H9 (cell line): ENCODE measurements around the gene VPS13A. TPM values are rescaled to one million over a fixed set of nuclear protein-coding genes. Genes with fewer than 3 reads are reported as not detected.

Experiments
- DNase-seq: peaks from one replicate; pipeline ENCODE4 v3.0.0-alpha.2; 2017
- H2AFZ ChIP-seq: one replicate; pipeline ENCODE4 v1.6.1; 2013; ENCODE audit warnings: mild to moderate bottlenecking, low read length, control low read depth, moderate library complexity
- H2AK5ac ChIP-seq: 2 replicates; pipeline ENCODE4 v1.6.1; 2013; ENCODE audit warnings: low read length, control low read depth, mixed read lengths; ENCODE audit not compliant: insufficient read length
- H2BK120ac ChIP-seq: one replicate; pipeline ENCODE4 v1.6.1; 2013; ENCODE audit warnings: low read depth, mild to moderate bottlenecking, low read length, control low read depth, inconsistent platforms; ENCODE audit not compliant: poor library complexity, severe bottlenecking
- H2BK12ac ChIP-seq: 2 replicates; pipeline ENCODE4 v1.6.1; 2013; ENCODE audit warnings: low read length, control low read depth, mixed read lengths, low read depth; ENCODE audit not compliant: insufficient read length
- H2BK15ac ChIP-seq: 2 replicates; pipeline ENCODE4 v1.6.1; 2013; ENCODE audit warnings: low read depth, low read length, control low read depth
- H2BK20ac ChIP-seq: one replicate; pipeline ENCODE4 v1.6.1; 2013; ENCODE audit warnings: low read depth, mild to moderate bottlenecking, low read length, control low read depth, inconsistent platforms; ENCODE audit not compliant: poor library complexity, severe bottlenecking
- H2BK5ac ChIP-seq: 2 replicates; pipeline ENCODE4 v1.6.1; 2013; ENCODE audit warnings: low read length, control low read depth, mixed read lengths; ENCODE audit not compliant: insufficient read length
- H3K14ac ChIP-seq: 2 replicates; pipeline ENCODE4 v1.6.1; 2013; ENCODE audit warnings: low read length, control low read depth; ENCODE audit not compliant: insufficient read depth
- H3K18ac ChIP-seq: 2 replicates; pipeline ENCODE4 v1.6.1; 2013; ENCODE audit warnings: low read depth, mild to moderate bottlenecking, mixed read lengths, low read length, control low read depth; ENCODE audit not compliant: insufficient read length
- H3K23ac ChIP-seq: 2 replicates; pipeline ENCODE4 v1.6.1; 2013; ENCODE audit warnings: low read length, control low read depth, mixed read lengths, low read depth; ENCODE audit not compliant: insufficient read length
- H3K23me2 ChIP-seq: 2 replicates; pipeline ENCODE4 v1.6.1; 2013; ENCODE audit warnings: low read depth, mild to moderate bottlenecking, mixed read lengths, low read length, control low read depth; ENCODE audit not compliant: insufficient read length, poor library complexity, severe bottlenecking
- H3K27ac ChIP-seq: 2 replicates; pipeline ENCODE4 v1.5.1; 2013; ENCODE audit warnings: low read length, control low read depth, mixed read lengths, low read depth; ENCODE audit not compliant: insufficient read length
- H3K27me3 ChIP-seq: 2 replicates; pipeline ENCODE4 v1.6.1; 2013; ENCODE audit warnings: low read length, control low read depth, inconsistent platforms; ENCODE audit not compliant: insufficient read depth
- H3K4ac ChIP-seq: 2 replicates; pipeline ENCODE4 v1.6.1; 2013; ENCODE audit warnings: low read depth, mild to moderate bottlenecking, control low read depth, inconsistent platforms, low read length, moderate library complexity
- H3K4me1 ChIP-seq: 2 replicates; pipeline ENCODE4 v1.6.1; 2013; ENCODE audit warnings: low read length, control low read depth, inconsistent platforms; ENCODE audit not compliant: insufficient read depth
- H3K4me2 ChIP-seq: 2 replicates; pipeline ENCODE4 v1.6.1; 2013; ENCODE audit warnings: low read length, control low read depth, mixed read lengths; ENCODE audit not compliant: insufficient read length, insufficient read depth
- H3K56ac ChIP-seq: 2 replicates; pipeline ENCODE4 v1.6.1; 2013; ENCODE audit warnings: low read depth, mild to moderate bottlenecking, mixed read lengths, low read length, control low read depth; ENCODE audit not compliant: insufficient read length
- H3K79me1 ChIP-seq: 2 replicates; pipeline ENCODE4 v1.6.1; 2013; ENCODE audit warnings: low read depth, mild to moderate bottlenecking, moderate library complexity, low read length, control low read depth, inconsistent platforms; ENCODE audit not compliant: insufficient read depth, poor library complexity, severe bottlenecking
- H3K79me2 ChIP-seq: 2 replicates; pipeline ENCODE4 v1.6.1; 2013; ENCODE audit warnings: low read length, control low read depth, inconsistent platforms; ENCODE audit not compliant: insufficient read depth
- H3K9ac ChIP-seq: 2 replicates; pipeline ENCODE4 v1.6.1; 2013; ENCODE audit warnings: low read length, control low read depth, mixed read lengths; ENCODE audit not compliant: insufficient read length; ENCODE audit errors: extremely low read depth
- H3K9me3 ChIP-seq: one replicate; pipeline ENCODE4 v1.6.1; 2013; ENCODE audit warnings: low read depth, low read length, inconsistent platforms; ENCODE audit not compliant: control insufficient read depth
- H3T11ph ChIP-seq: one replicate; pipeline ENCODE4 v1.6.1; 2013; ENCODE audit warnings: mild to moderate bottlenecking, low read length, control low read depth, inconsistent platforms
- H4K20me1 ChIP-seq: one replicate; pipeline ENCODE4 v1.6.1; 2013; ENCODE audit not compliant: control insufficient read depth, insufficient read length, insufficient read depth
- H4K5ac ChIP-seq: 2 replicates; pipeline ENCODE4 v1.6.1; 2013; ENCODE audit warnings: low read depth, mild to moderate bottlenecking, mixed read lengths, low read length, control low read depth; ENCODE audit not compliant: insufficient read length
- H4K8ac ChIP-seq: replicated peaks from 2 replicates; pipeline ENCODE4 v1.6.1; 2013; ENCODE audit warnings: low read length, control low read depth, mixed read lengths, low read depth; ENCODE audit not compliant: insufficient read length
- H4K91ac ChIP-seq: 2 replicates; pipeline ENCODE4 v1.6.1; 2013; ENCODE audit warnings: low read depth, mild to moderate bottlenecking, moderate library complexity, mixed read lengths, low read length, control low read depth; ENCODE audit not compliant: insufficient read length
- H3K27ac Mint-ChIP-seq, 3 experiments: 2 replicates in 2 of 3; 3 replicates in 1 of 3; pipeline ENCODE4 v1.8.0; 2020 to 2021; ENCODE audit warnings: mixed read lengths in 3 of 3, mild to moderate bottlenecking in 1 of 3, moderate library complexity in 1 of 3
- H3K27me3 Mint-ChIP-seq: 2 replicates; pipeline ENCODE4 v1.8.0; 2021; ENCODE audit warnings: low read depth, mild to moderate bottlenecking, moderate library complexity, mixed read lengths
- H3K36me3 Mint-ChIP-seq, 3 experiments: 2 replicates in 2 of 3; 3 replicates in 1 of 3; pipeline ENCODE4 v1.8.0; 2020 to 2021; ENCODE audit warnings: low read depth in 3 of 3, mixed read lengths in 3 of 3; ENCODE audit not compliant: insufficient read depth in 1 of 3
- H3K4me1 Mint-ChIP-seq, 2 experiments: 2 replicates each; pipeline ENCODE4 v1.8.0; 2020; ENCODE audit warnings: mixed read lengths in 2 of 2
- H3K4me3 Mint-ChIP-seq, 2 experiments: 2 replicates in 1 of 2; 3 replicates in 1 of 2; pipeline ENCODE4 v1.8.0; 2020 to 2021; ENCODE audit warnings: mild to moderate bottlenecking in 2 of 2, mixed read lengths in 2 of 2, moderate library complexity in 1 of 2
- H3K9me3 Mint-ChIP-seq, 2 experiments: 2 replicates in 1 of 2; 3 replicates in 1 of 2; pipeline ENCODE4 v1.8.0; 2020; ENCODE audit warnings: mild to moderate bottlenecking in 2 of 2, mixed read lengths in 2 of 2, moderate library complexity in 1 of 2
- CTCF ChIP-seq: fragments of 200-600 bp; sonication (generic); conservative IDR thresholded peaks from 3 replicates; pipeline ENCODE4 v1.8.0; 2021; ENCODE audit warnings: antibody characterized with exemption, mild to moderate bottlenecking
- WGBS: extraction: QIAGEN DNeasy Blood & Tissue Kit; methylation state at CpG from one replicate; pipeline ENCODE4 v1.1.7; 2013; ENCODE audit warnings: missing lambda C conversion rate, low lambda C conversion rate, mixed read lengths; ENCODE audit not compliant: insufficient read length; ENCODE audit errors: extremely low coverage; 5-methylcytosine and 5-hydroxymethylcytosine counted together
- total RNA-seq: library from RNA; stranded (reverse); gene quantifications from 2 replicates; pipeline ENCODE4 v1.2.1, GENCODE V29; 2021

The VPS13A gene
- total RNA-seq, 1 experiment from 2014 or later: 34.0 TPM

GRCh38 chr9:77293949-77294348, 116.6 kb downstream of the VPS13A start:
- H3K4me3 Mint-ChIP-seq: no peak overlapping the region
- H3K27me3 Mint-ChIP-seq: no peaks in the 10 kb centered on the region
- no peak overlapping the region for H4K5ac ChIP-seq
- no peak overlapping the region for H3K23ac ChIP-seq
- peaks cover 14% of the 10 kb centered on the region for H3K4me1 ChIP-seq
- H4K91ac ChIP-seq: no peak overlapping the region
- H3K27ac Mint-ChIP-seq: no peak overlapping the region; a peak in 1 of 7 replicates
- H2BK15ac ChIP-seq: no peak overlapping the region
- H2BK5ac ChIP-seq: no peak overlapping the region
- H3K9ac ChIP-seq: no peak overlapping the region
- no CpG with 5 or more reads among the region's 6 CpGs for WGBS
- no peak for DNase-seq
- no peak overlapping the region for H3K4ac ChIP-seq
- H3K27ac ChIP-seq: no peak overlapping the region
- no peak overlapping the region for H2BK20ac ChIP-seq
- H3K79me2 ChIP-seq: no peaks in the 10 kb centered on the region
- peaks cover 3 to 10% (median 4%) of the 10 kb centered on the region in 3 experiments; a peak in 5 of 7 replicates for H3K36me3 Mint-ChIP-seq
- H2BK12ac ChIP-seq: no peak overlapping the region
- no peak overlapping the region for H2AK5ac ChIP-seq
- no peaks in the 10 kb centered on the region for H3K9me3 ChIP-seq
- no peak overlapping the region for H3K14ac ChIP-seq
- H4K8ac ChIP-seq: no peak overlapping the region
- H2BK120ac ChIP-seq: no peak overlapping the region
- H2AFZ ChIP-seq: no peak overlapping the region
- H3K27me3 ChIP-seq: no peaks in the 10 kb centered on the region
- no peaks in the 10 kb centered on the region for H4K20me1 ChIP-seq
- no peak for TF ChIP-seq CTCF
- H3K18ac ChIP-seq: no peak overlapping the region
- no peaks in the 10 kb centered on the region for H3K79me1 ChIP-seq
- H3K56ac ChIP-seq: no peak overlapping the region
- H3K23me2 ChIP-seq: no peaks in the 10 kb centered on the region
- H3K4me2 ChIP-seq: no peak overlapping the region
- H3T11ph ChIP-seq: no peak overlapping the region
- H3K4me1 Mint-ChIP-seq: peaks cover 18 to 23% of the 10 kb centered on the region in 2 experiments
- H3K9me3 Mint-ChIP-seq: no peaks in the 10 kb centered on the region
